H1 (cell line): Measurements from ENCODE around the gene RALY. TPM values are rescaled to one million over a fixed set of nuclear protein-coding genes. Genes with fewer than 3 reads are reported as not detected.
A peak's percentile ranks its signal among the peaks of the same experiment; 100 is the strongest.

Source experiments
- CTCF ChIA-PET: fragments of 300-600 bp; sonication (Branson Sonifier 250); formaldehyde crosslinking; loops from one replicate; lab custom pipeline; 2021; ENCODE audit not compliant: partially characterized antibody; lab: Charles Lee
- POLR2A ChIA-PET: fragments of 300-600 bp; sonication (Branson Sonifier 250); formaldehyde crosslinking; loops from one replicate; lab custom pipeline; 2021; ENCODE audit warnings: inconsistent platforms; ENCODE audit not compliant: partially characterized antibody; lab: Charles Lee
- DNase-seq, 2 experiments: peaks; one replicate each; pipeline versions ENCODE4 v3.0.0 to v3.0.0-alpha.2; 2010 to 2022; ENCODE audit warnings: low spot score in 2 of 2, low read depth in 1 of 2, mixed read lengths in 1 of 2
- FAIRE-seq: peaks from 2 replicates; lab custom pipeline; 2011; peaks lifted over from hg19 to GRCh38; lab: Jason Lieb, UNC
- H2AFZ ChIP-seq: 2 replicates; pipeline ENCODE4 v1.8.1; 2012; ENCODE audit warnings: low read length, inconsistent platforms
- H2AK5ac ChIP-seq: 2 replicates; pipeline ENCODE4 v1.6.1; 2013; ENCODE audit warnings: low read depth, low read length
- H2BK120ac ChIP-seq: replicated peaks from 2 replicates; pipeline ENCODE3; 2013; ENCODE audit warnings: low read depth, low read length, inconsistent platforms
- H2BK12ac ChIP-seq: 2 replicates; pipeline ENCODE4 v1.6.1; 2013; ENCODE audit warnings: low read depth, low read length
- H2BK15ac ChIP-seq: 2 replicates; pipeline ENCODE4 v1.6.1; 2013; ENCODE audit warnings: low read length
- H2BK20ac ChIP-seq: 2 replicates; pipeline ENCODE4 v1.6.1; 2013; ENCODE audit warnings: low read length
- H2BK5ac ChIP-seq: 2 replicates; pipeline ENCODE4 v1.6.1; 2013; ENCODE audit warnings: low read depth, low read length
- H3K14ac ChIP-seq: 2 replicates; pipeline ENCODE4 v1.6.1; 2013; ENCODE audit warnings: inconsistent platforms; ENCODE audit not compliant: insufficient read length
- H3K18ac ChIP-seq: 2 replicates; pipeline ENCODE4 v1.6.1; 2013; ENCODE audit warnings: low read length; ENCODE audit errors: extremely low read depth
- H3K23ac ChIP-seq: 2 replicates; pipeline ENCODE4 v1.6.1; 2013; ENCODE audit warnings: inconsistent platforms; ENCODE audit not compliant: insufficient read length
- H3K23me2 ChIP-seq: 2 replicates; pipeline ENCODE4 v1.6.1; 2013; ENCODE audit warnings: low read depth, low read length
- H3K27ac ChIP-seq: 2 replicates; pipeline ENCODE4 v1.6.1; 2011; ENCODE audit warnings: low read depth, low read length, inconsistent platforms
- H3K27me3 ChIP-seq, 4 experiments: replicated peaks in 1 of 4; 1 replicate in 1 of 4; 2 replicates in 3 of 4; pipeline versions ENCODE4 v1.6.1 to v1.8.1; 2011 to 2013; ENCODE audit warnings: low read length in 3 of 4, mild to moderate bottlenecking in 3 of 4, inconsistent platforms in 2 of 4, mixed read lengths in 2 of 4, moderate library complexity in 1 of 4; ENCODE audit not compliant: control insufficient read depth in 3 of 4, insufficient read depth in 3 of 4; ENCODE audit errors: extremely low read depth in 1 of 4
- H3K36me3 ChIP-seq, 4 experiments: 2 replicates each; pipeline versions ENCODE4 v1.6.1 to v1.8.1; 2011 to 2013; ENCODE audit warnings: mild to moderate bottlenecking in 4 of 4, low read length in 3 of 4, moderate library complexity in 2 of 4, control low read depth in 1 of 4, inconsistent platforms in 1 of 4; ENCODE audit not compliant: insufficient read depth in 4 of 4, control insufficient read depth in 2 of 4
- H3K4ac ChIP-seq: replicated peaks from 2 replicates; pipeline ENCODE3; 2013; ENCODE audit warnings: low read length, low read depth, mixed read lengths, inconsistent platforms; ENCODE audit not compliant: insufficient read length
- H3K4me1 ChIP-seq, 4 experiments: replicated peaks in 1 of 4; 1 replicate in 1 of 4; 2 replicates in 3 of 4; pipeline versions ENCODE4 v1.6.1 to v1.8.1; 2011 to 2013; ENCODE audit warnings: low read length in 3 of 4, inconsistent platforms in 2 of 4, mixed read lengths in 1 of 4; ENCODE audit not compliant: insufficient read depth in 4 of 4, control insufficient read depth in 3 of 4
- H3K4me2 ChIP-seq, 2 experiments: 2 replicates each; pipeline versions ENCODE4 v1.6.1 to v1.8.1; 2011 to 2013; ENCODE audit warnings: low read depth in 2 of 2, low read length in 2 of 2, control low read depth in 1 of 2, inconsistent platforms in 1 of 2, mild to moderate bottlenecking in 1 of 2; ENCODE audit not compliant: insufficient read depth in 1 of 2
- H3K4me3 ChIP-seq, 4 experiments: fragments of 200-600, 300-600 bp in 1 of 4; sonication (generic), shearing (Covaris generic), sonication (Bioruptor Twin) in 1 of 4; 2 replicates each; pipeline versions ENCODE4 v1.5.1 to v1.8.1; 2011 to 2016; ENCODE audit warnings: low read length in 4 of 4, low read depth in 3 of 4, control low read depth in 2 of 4, inconsistent platforms in 2 of 4, mild to moderate bottlenecking in 2 of 4, mixed read lengths in 1 of 4, moderate library complexity in 1 of 4; ENCODE audit not compliant: insufficient read depth in 2 of 4; ENCODE audit errors: extremely low read depth in 1 of 4
- H3K56ac ChIP-seq: replicated peaks from 2 replicates; pipeline ENCODE3; 2013; ENCODE audit warnings: low read depth, mild to moderate bottlenecking, mixed read lengths, low read length, inconsistent platforms; ENCODE audit not compliant: insufficient read length
- H3K79me1 ChIP-seq: 2 replicates; pipeline ENCODE4 v1.6.1; 2013; ENCODE audit warnings: low read depth, low read length, control low read depth
- H3K79me2 ChIP-seq, 2 experiments: 2 replicates each; pipeline versions ENCODE4 v1.6.1 to v1.8.1; 2012 to 2013; ENCODE audit warnings: low read length in 2 of 2, mild to moderate bottlenecking in 2 of 2, inconsistent platforms in 1 of 2; ENCODE audit not compliant: insufficient read depth in 2 of 2, control insufficient read depth in 1 of 2
- H3K9ac ChIP-seq, 4 experiments: replicated peaks in 1 of 4; 1 replicate in 1 of 4; 2 replicates in 3 of 4; pipeline versions ENCODE4 v1.6.1 to v1.8.1; 2011 to 2013; ENCODE audit warnings: low read depth in 3 of 4, low read length in 3 of 4, control low read depth in 2 of 4, mild to moderate bottlenecking in 2 of 4, moderate library complexity in 2 of 4, inconsistent platforms in 1 of 4; ENCODE audit errors: extremely low read depth in 1 of 4
- H3K9me3 ChIP-seq, 2 experiments: 2 replicates each; pipeline versions ENCODE4 v1.6.1 to v1.8.1; 2012 to 2013; ENCODE audit warnings: mild to moderate bottlenecking in 2 of 2, moderate library complexity in 2 of 2, control low read depth in 1 of 2, inconsistent platforms in 1 of 2, low read depth in 1 of 2, low read length in 1 of 2, mixed read lengths in 1 of 2; ENCODE audit not compliant: insufficient read depth in 2 of 2
- H4K20me1 ChIP-seq, 2 experiments: replicated peaks in 1 of 2; 2 replicates each; pipeline versions ENCODE3 to v1.8.1; 2011 to 2013; ENCODE audit warnings: inconsistent platforms in 2 of 2, low read length in 2 of 2, mild to moderate bottlenecking in 1 of 2; ENCODE audit not compliant: insufficient read depth in 2 of 2, control insufficient read depth in 1 of 2
- H4K5ac ChIP-seq: 2 replicates; pipeline ENCODE4 v1.6.1; 2013; ENCODE audit warnings: low read length, low read depth, mixed read lengths, inconsistent platforms; ENCODE audit not compliant: insufficient read length
- H4K8ac ChIP-seq: 2 replicates; pipeline ENCODE4 v1.8.0; 2013; ENCODE audit warnings: mild to moderate bottlenecking, moderate library complexity, low read length, inconsistent platforms; ENCODE audit not compliant: insufficient read depth; ENCODE audit errors: extremely low read depth
- H4K91ac ChIP-seq: replicated peaks from 2 replicates; pipeline ENCODE3; 2013; ENCODE audit warnings: low read length, mixed read lengths, inconsistent platforms; ENCODE audit not compliant: insufficient read length
- CBX5 ChIP-seq: fragments of 300-800, 300-1000 bp; sonication (generic); IDR thresholded peaks from 2 replicates; pipeline ENCODE4 v1.7.1; 2016; ENCODE audit warnings: antibody characterized with exemption, low read length, low read depth
- CHD1 ChIP-seq: IDR thresholded peaks from 2 replicates; pipeline ENCODE4 v1.6.1; 2012; ENCODE audit warnings: low read depth, low read length, improper control_type of control experiment
- CTBP2 ChIP-seq: IDR thresholded peaks from 2 replicates; pipeline ENCODE4 v1.7.0; 2011; ENCODE audit warnings: borderline replicate concordance, mild to moderate bottlenecking, moderate library complexity, mixed read lengths, low read length; ENCODE audit not compliant: insufficient read depth, insufficient read length
- EGR1 ChIP-seq: IDR thresholded peaks from 2 replicates; pipeline ENCODE4 v1.6.1; 2011; ENCODE audit warnings: low read depth, low read length, borderline replicate concordance
- HDAC2 ChIP-seq, 2 experiments: fragments of 300-600 bp in 1 of 2; sonication (generic) in 1 of 2; IDR thresholded peaks; 2 replicates each; pipeline ENCODE4 v1.6.1; 2011 to 2012; ENCODE audit warnings: low read depth in 2 of 2, low read length in 2 of 2, mild to moderate bottlenecking in 2 of 2, moderate library complexity in 2 of 2, borderline replicate concordance in 1 of 2, inconsistent platforms in 1 of 2
- HDAC6 ChIP-seq: IDR thresholded peaks from one replicate; pipeline ENCODE4 v1.7.1; 2012; ENCODE audit warnings: low read depth, mild to moderate bottlenecking, inconsistent platforms, low read length, moderate library complexity
- KDM4A ChIP-seq: IDR thresholded peaks from one replicate; pipeline ENCODE4 v1.7.1; 2012; ENCODE audit warnings: low read depth, mild to moderate bottlenecking, moderate library complexity, low read length, inconsistent platforms; ENCODE audit not compliant: severe bottlenecking
- MAFK ChIP-seq: IDR thresholded peaks from 2 replicates; pipeline ENCODE4 v1.6.1; 2012; ENCODE audit warnings: low read depth, mild to moderate bottlenecking, improper control_type of control experiment, low read length
- SRF ChIP-seq: IDR thresholded peaks from 2 replicates; pipeline ENCODE4 v1.6.1; 2011; ENCODE audit warnings: mild to moderate bottlenecking, low read depth, low read length, moderate library complexity
- YY1 ChIP-seq: IDR thresholded peaks from 2 replicates; pipeline ENCODE4 v1.6.1; 2011; ENCODE audit warnings: low read depth, mild to moderate bottlenecking, low read length
- WGBS, 2 experiments: shearing (Covaris generic) in 1 of 2; methylation state at CpG; one replicate each; pipeline versions ENCODE4 v1.1.6 to v1.1.7; 2013 to 2015; ENCODE audit warnings: low lambda C conversion rate in 2 of 2, mixed read lengths in 2 of 2, inconsistent platforms in 1 of 2, low coverage in 1 of 2, missing lambda C conversion rate in 1 of 2; ENCODE audit not compliant: insufficient replicate concordance in 2 of 2, insufficient coverage in 1 of 2, insufficient read length in 1 of 2; ENCODE audit errors: extremely low coverage in 1 of 2, missing lambda C conversion rate in 1 of 2; 5-methylcytosine and 5-hydroxymethylcytosine counted together
- polyA plus RNA-seq, 7 experiments: library from polyadenylated mRNA; depleted of rRNA in 3 of 7; stranded (reverse) in 5 of 7; unstranded in 2 of 7; fragments of >200 nt in 5 of 7; fragments of 200-250 nt in 2 of 7; gene quantifications; 1 replicate in 5 of 7; 2 replicates in 1 of 7; 4 replicates in 1 of 7; pipeline versions ENCODE4 v1.2.1 to v1.2.3, GENCODE V29; 2011 to 2013; ENCODE audit warnings: missing spikeins in 2 of 7, mixed read lengths in 2 of 7
- total RNA-seq: library from RNA; stranded (reverse); fragmentation: NEBNext Ultra II Directional; extraction: Animal tissue kit (Norgen Biotek cat#: 25700); gene quantifications from 2 replicates; pipeline ENCODE4 v1.2.1, GENCODE V29; 2021

Gene RALY
- total and polyA plus RNA-seq, 2 of the 8 experiments (the other 6 are each of a cell fraction or from before 2014, with no cell fraction given): 133 to 148 TPM

- no peaks in the 10 kb centered on the region for H4K20me1 ChIP-seq
- no peaks in the 10 kb centered on the region for H3K79me1 ChIP-seq
- DNase-seq: no peak
- H3K4ac ChIP-seq: peak overlapping the region; percentile 81
- no peak overlapping the region for H3K4me2 ChIP-seq
- H3K23me2 ChIP-seq: no peaks in the 10 kb centered on the region
- H2BK5ac ChIP-seq: no peak overlapping the region
- no peak overlapping the region for H3K9ac ChIP-seq
- H2AK5ac ChIP-seq: no peak overlapping the region
- H3K56ac ChIP-seq: no peak overlapping the region
- no peaks in the 10 kb centered on the region for H3K36me3 ChIP-seq
- FAIRE-seq: no peak
- no peak overlapping the region for H3K18ac ChIP-seq
- H2BK15ac ChIP-seq: no peak overlapping the region
- H2BK20ac ChIP-seq: no peak overlapping the region
- no peak overlapping the region for H3K4me3 ChIP-seq
- H4K8ac ChIP-seq: no peak overlapping the region
- no peak overlapping the region for H4K5ac ChIP-seq
- H3K79me2 ChIP-seq: no peaks in the 10 kb centered on the region
- no peaks in the 10 kb centered on the region for H3K9me3 ChIP-seq
- no peak overlapping the region for H3K14ac ChIP-seq
- POLR2A ChIA-PET: interaction anchor here (0.9 kb wide), 1 partner anchor 54 kb away, joined by 3 read pairs; no protein-coding TSS in a partner anchor
- 87% methylated on average over 6 of the region's 6 CpGs; no CpG with 5 or more reads in 1 of the 2 experiments for WGBS, 2 experiments
- H2BK120ac ChIP-seq: no peak overlapping the region
- no peaks in the 10 kb centered on the region for H3K4me1 ChIP-seq
- no peak overlapping the region for H3K23ac ChIP-seq
- H2BK12ac ChIP-seq: no peak overlapping the region
- H2AFZ ChIP-seq: no peak overlapping the region; the same call in 1 of the 2 replicates
- CTCF ChIA-PET: interaction anchor here (0.6 to 1.8 kb wide), 5 partner anchors 9 to 109 kb away, joined by 3 to 4 read pairs (median 4); no protein-coding TSS in a partner anchor
- no peak overlapping the region for H3K27ac ChIP-seq
- no peak overlapping the region for H4K91ac ChIP-seq
- H3K27me3 ChIP-seq: no peaks in the 10 kb centered on the region
- TF ChIP-seq MAFK (no peak), HDAC2 (IDR thresholded peaks at IDR 0.05; ENCODE audit: borderline replicate concordance in 1 of 2, low read depth in 2 of 2, low read length in 2 of 2) (no peak), HDAC6 (no peak), CTBP2 (no peak), CHD1 (no peak), CBX5 (no peak), SRF (no peak), YY1 (no peak), EGR1 (no peak), KDM4A (no peak)
Observed at GRCh38 chr20:33971147-33971975, 22.4 kb upstream of the RALY start.
